NOMO-1 treated with dmso at 0.1 percent for 144 hours (cell line): Measurements from ENCODE around the gene CEP164.

Experiments
- DNase-seq: peaks from one replicate; lab custom pipeline; 2025; ENCODE audit not compliant: unreplicated experiment; lab: John Stamatoyannopoulos, UW

The CEP164 gene

DNA sequence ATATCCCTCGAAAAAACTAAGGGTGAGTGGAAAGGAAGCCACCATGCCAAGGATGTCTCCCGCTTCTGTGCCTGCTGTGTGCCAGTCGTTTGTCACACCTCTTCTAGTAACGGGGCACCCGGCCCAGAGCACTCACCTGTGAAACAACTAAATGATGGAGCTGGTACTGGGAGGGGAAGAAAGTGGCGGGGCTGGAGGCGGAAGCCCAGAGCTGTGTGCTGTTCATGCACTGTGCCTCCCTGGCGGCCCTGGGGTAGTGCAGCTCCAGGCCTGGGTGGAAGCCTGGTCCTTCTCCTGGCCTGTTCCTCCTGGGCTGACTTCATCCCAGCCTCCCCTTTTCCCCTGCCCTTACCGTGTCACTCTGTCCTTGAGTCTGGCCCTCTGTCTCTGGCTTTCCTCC lies 130.2 kb downstream of the CEP164 start:
- no peak for DNase-seq

DNA sequence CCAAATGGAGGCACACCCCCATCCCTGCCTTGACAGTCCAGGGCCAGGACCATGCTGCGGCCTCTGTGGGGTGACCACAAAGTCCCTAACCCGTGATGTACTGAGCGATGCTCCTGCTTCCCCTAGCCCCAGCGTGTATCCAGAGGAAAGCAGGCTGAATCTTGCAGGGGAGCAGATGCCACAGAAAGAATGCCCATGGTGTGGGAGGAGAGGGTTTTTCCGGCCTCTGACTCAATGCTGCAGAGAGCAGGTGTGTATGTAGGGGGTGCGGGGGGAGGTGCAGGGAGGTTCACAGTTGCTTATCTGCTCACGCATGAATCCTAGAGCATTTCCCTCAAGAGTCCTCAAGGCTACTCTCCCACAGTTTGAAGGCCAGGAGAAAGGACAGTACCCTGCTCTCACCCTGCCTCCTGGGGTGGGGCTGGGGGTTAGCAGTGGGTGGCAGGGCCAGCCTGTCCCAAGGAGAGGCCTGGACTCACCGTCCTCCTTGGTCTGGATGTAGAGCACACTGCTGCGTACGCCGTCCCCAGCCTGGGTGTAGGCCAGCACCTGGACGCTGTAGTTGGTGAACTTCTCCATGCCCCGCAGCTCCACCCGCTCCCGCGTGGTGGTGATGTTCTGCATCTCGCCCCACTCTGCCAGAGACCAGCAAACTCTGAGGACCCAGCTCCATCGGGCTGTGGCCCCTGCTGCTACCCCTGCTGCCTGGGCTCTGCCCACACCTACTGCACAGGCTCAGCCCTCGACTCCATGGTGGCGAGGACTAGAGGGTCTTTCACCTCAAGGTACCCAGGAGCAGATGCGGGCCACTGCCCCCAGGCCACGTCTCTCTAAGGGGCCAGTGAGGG lies 130.8 kb downstream of the CEP164 start:
- DNase-seq: no peak

DNA sequence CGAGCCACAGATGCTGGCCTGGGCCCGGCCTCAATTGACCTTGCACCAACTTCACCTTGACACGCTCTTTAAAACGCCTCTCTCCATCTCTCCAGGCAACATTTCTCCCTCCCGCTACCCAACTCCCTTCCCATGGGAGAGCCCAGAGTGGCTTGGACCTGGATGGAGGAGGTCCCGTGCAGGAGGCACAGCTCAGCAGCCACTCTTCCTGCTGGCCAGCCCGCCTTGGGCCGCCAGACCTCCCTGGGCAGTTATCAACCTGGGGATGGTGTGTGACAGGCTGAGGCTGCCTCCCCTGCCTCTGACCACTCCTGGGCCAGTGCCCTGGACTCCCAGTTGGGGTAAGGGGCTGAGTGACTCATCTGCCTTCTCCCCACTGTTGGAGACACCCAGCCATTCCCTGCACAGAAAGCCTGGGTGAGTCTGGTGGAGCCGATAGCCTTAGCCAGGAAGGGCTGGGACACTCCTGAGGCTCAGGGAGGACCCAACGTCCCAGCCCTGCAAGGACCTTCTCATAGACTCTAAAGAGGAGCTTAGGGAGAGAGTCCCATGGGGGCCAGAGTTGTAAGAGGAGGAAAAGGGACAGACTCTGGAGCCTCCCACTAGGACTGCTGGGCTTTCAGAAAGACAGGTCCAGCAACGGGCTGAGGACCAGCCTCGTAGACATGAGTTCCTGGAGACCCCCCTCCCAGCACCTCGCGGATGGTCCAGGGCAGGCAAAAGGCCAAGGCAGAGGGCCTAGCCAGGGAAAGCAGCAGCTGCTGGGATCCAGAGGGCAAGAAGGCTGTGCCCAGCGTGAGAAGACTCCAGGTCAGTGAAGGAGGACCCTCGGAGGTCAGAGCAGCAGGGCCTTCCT lies 131.7 kb downstream of the CEP164 start:
- no peak for DNase-seq

GRCh38 chr11:117459979-117460300 lies 132.3 kb downstream of the CEP164 start:
- DNase-seq: no peak

DNA sequence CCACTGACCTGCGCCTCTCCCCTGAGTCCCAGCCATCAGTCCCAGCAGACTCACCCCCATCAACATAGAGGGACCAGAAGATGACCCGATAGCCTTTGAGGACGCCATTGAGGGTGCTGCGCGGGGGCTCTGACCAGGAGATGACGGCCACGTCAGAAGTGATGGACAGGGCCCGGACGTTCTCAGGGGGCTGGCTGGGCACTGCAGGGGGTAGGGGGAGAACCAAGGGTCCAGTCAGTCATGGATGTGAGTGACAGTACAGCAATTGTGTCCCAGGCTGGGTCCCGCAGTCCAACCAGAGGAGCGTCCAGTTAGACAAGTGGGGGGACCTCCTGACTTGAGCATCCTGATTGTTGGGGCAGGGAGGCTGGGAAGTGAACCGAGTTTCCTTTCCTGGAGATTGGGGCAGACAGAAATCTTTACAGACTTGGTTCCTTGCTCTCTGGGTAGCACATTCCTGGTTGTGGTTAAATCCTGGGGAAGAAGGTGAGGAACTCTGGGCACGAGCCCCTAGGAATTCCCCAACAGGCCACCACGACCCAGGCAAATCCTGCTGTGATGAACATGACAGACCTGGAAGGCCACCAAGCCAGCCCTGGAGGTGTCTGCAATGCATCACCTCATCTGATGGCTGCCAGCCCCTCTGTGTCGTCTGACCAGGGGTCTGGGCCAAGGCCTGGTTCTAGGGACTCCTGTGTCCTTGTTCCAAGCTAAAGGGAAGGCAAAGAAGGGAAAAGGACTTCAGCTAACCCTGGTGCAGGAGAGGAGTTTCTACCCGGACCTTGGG lies 133.9 kb downstream of the CEP164 start:
- DNase-seq: no peak

GRCh38 chr11:117462183-117462863 lies 134.7 kb downstream of the CEP164 start:
- no peak for DNase-seq

GRCh38 chr11:117462864-117463247 lies 135.2 kb downstream of the CEP164 start:
- no peak for DNase-seq
